A549 (cell line): Measurements from ENCODE around the gene FBP1. TPM values are rescaled to one million over a fixed set of nuclear protein-coding genes. Genes with fewer than 3 reads are reported as not detected.

Experiments
- ATAC-seq, 2 experiments: fragments of 200-7000 bp in 1 of 2; fragments of >200 bp in 1 of 2; cut with Nextera tagmentation in 1 of 2; cut with Tn5 transposase in 1 of 2; 3 replicates each; pipeline versions ENCODE4 v1.8.0 to v1.9.1; 2018 to 2020; ENCODE audit warnings: mild to moderate bottlenecking in 1 of 2, moderate library complexity in 1 of 2
- CTCF ChIA-PET: fragments of 300-600 bp; sonication (Branson Sonifier 250); formaldehyde crosslinking; extraction: SDS; loops from one replicate; lab custom pipeline; 2021; ENCODE audit warnings: antibody characterized with exemption, inconsistent platforms; lab: Yijun Ruan, JAX
- POLR2A ChIA-PET: fragments of 350-600 bp; formaldehyde crosslinking; extraction: SDS; loops from one replicate; lab custom pipeline; 2021; ENCODE audit warnings: antibody characterized with exemption, inconsistent platforms; lab: Yijun Ruan, JAX
- DNase-seq, 2 experiments: peaks; one replicate each; pipeline versions ENCODE4 v3.0.0 to v3.0.0-alpha.2; 2011 to 2016; ENCODE audit warnings: low read depth in 1 of 2, low spot score in 1 of 2
- FAIRE-seq: peaks from 2 replicates; lab custom pipeline; 2011; peaks lifted over from hg19 to GRCh38; lab: Jason Lieb, UNC
- H3K27ac ChIP-seq, 2 experiments: fragments of >200 bp; sonication (Bioruptor Twin); formaldehyde crosslinking; 3 replicates each; pipeline ENCODE4 v1.5.1; 2016 to 2017
- H3K4me1 ChIP-seq: fragments of >200 bp; sonication (Bioruptor Twin); formaldehyde crosslinking; 3 replicates; pipeline ENCODE4 v1.6.1; 2016
- H3K4me2 ChIP-seq: fragments of >200 bp; sonication (Bioruptor Twin); formaldehyde crosslinking; 3 replicates; pipeline ENCODE4 v1.6.1; 2016
- H3K4me3 ChIP-seq: fragments of >200 bp; sonication (Bioruptor Twin); formaldehyde crosslinking; 3 replicates; pipeline ENCODE4 v1.5.1; 2016
- H3K9me3 ChIP-seq: fragments of >200 bp; sonication (Bioruptor Twin); formaldehyde crosslinking; 3 replicates; pipeline ENCODE4 v1.6.1; 2016
- BHLHE40 ChIP-seq: IDR thresholded peaks from 2 replicates; pipeline ENCODE4 v1.6.1; 2012; ENCODE audit warnings: low read depth, low read length, inconsistent platforms
- CBX8 ChIP-seq: fragments of 200-600 bp; sonication (generic); IDR thresholded peaks from 2 replicates; pipeline ENCODE4 v1.6.1; 2016
- ESRRA ChIP-seq: fragments of 150-350 bp; IDR thresholded peaks from 2 replicates; pipeline ENCODE4 v1.6.1; 2014; ENCODE audit warnings: mild to moderate bottlenecking, low read length, borderline replicate concordance
- GATA3 ChIP-seq: IDR thresholded peaks from 2 replicates; pipeline ENCODE4 v1.6.1; 2012; ENCODE audit warnings: borderline replicate concordance
- HEYL ChIP-seq: fragments of 250-450 bp; sonication (Bioruptor Pico); IDR thresholded peaks from 2 replicates; pipeline ENCODE4 v1.8.0; 2021; ENCODE audit warnings: mild to moderate bottlenecking, moderate library complexity
- HOXB5 ChIP-seq: fragments of 250-450 bp; sonication (Bioruptor Pico); IDR thresholded peaks from 2 replicates; pipeline ENCODE4 v1.5.0; 2020; ENCODE audit warnings: mild to moderate bottlenecking, moderate library complexity
- MAFK ChIP-seq: fragments of 450-650 bp; IDR thresholded peaks from 2 replicates; pipeline ENCODE4 v1.6.1; 2014; ENCODE audit not compliant: partially characterized antibody
- POLR2A ChIP-seq: IDR thresholded peaks from 2 replicates; pipeline ENCODE4 v1.6.1; 2012; ENCODE audit warnings: mild to moderate bottlenecking, low read length
- RARB ChIP-seq: fragments of 250-450 bp; sonication (Bioruptor Pico); IDR thresholded peaks from 2 replicates; pipeline ENCODE4 v1.8.0; 2021; ENCODE audit warnings: mild to moderate bottlenecking, moderate library complexity
- RCOR1 ChIP-seq: fragments of 150-350 bp; IDR thresholded peaks from 2 replicates; pipeline ENCODE4 v1.6.1; 2014; ENCODE audit warnings: antibody characterized with exemption, low read length, low read depth
- RNF2 ChIP-seq: fragments of 200-600 bp; sonication (generic); IDR thresholded peaks from 2 replicates; pipeline ENCODE4 v1.6.1; 2016; ENCODE audit warnings: low read depth, mild to moderate bottlenecking, antibody characterized with exemption, moderate library complexity, borderline replicate concordance
- TFCP2L1 ChIP-seq: fragments of 250-450 bp; sonication (Bioruptor Pico); IDR thresholded peaks from 2 replicates; pipeline ENCODE4 v1.5.0; 2021; ENCODE audit warnings: mild to moderate bottlenecking
- ZSCAN20 ChIP-seq: fragments of 250-450 bp; sonication (Bioruptor Pico); IDR thresholded peaks from 2 replicates; pipeline ENCODE4 v1.8.0; 2022; ENCODE audit warnings: mild to moderate bottlenecking, moderate library complexity
- WGBS: methylation state at CpG from one replicate; pipeline ENCODE4 v1.1.6; 2017; ENCODE audit errors: missing lambda C conversion rate; 5-methylcytosine and 5-hydroxymethylcytosine counted together
- polyA minus RNA-seq: library from RNA; depleted of rRNA, polyadenylated mRNA; stranded (reverse); fragments of >200 nt; gene quantifications from 2 replicates; pipeline ENCODE4 v1.2.3, GENCODE V29; 2011; rRNA and poly(A)+ RNA removed
- polyA plus RNA-seq, 4 experiments: library from polyadenylated mRNA; depleted of rRNA in 3 of 4; stranded (reverse); fragments of >200 nt; fragmentation: RNase III in 1 of 4; extraction: RNeasy Plus Mini Kit Qiagen cat#74134 plus additional on column Dnase treatment in 1 of 4; gene quantifications; 2 replicates in 3 of 4; 3 replicates in 1 of 4; pipeline ENCODE4 v1.2.3, GENCODE V29; 2011 to 2017
- TF ChIP-seq, protein P1 (sequence below): IDR thresholded peaks from 2 replicates; pipeline ENCODE4 v1.6.1; 2012
- TF ChIP-seq, protein P2 (sequence below): fragments of 150-350 bp; IDR thresholded peaks from 2 replicates; pipeline ENCODE4 v1.6.1; 2014; ENCODE audit warnings: low read depth, mild to moderate bottlenecking, low read length
- TF ChIP-seq, protein P3 (sequence below): fragments of >200 bp; sonication (Bioruptor Twin); formaldehyde crosslinking; IDR thresholded peaks from 3 replicates; pipeline ENCODE4 v1.5.1; 2016
- TF ChIP-seq, protein P4 (sequence below): IDR thresholded peaks from 2 replicates; pipeline ENCODE4 v1.6.1; 2012; ENCODE audit warnings: low read depth, borderline replicate concordance
- TF ChIP-seq, protein P5 (sequence below): fragments of 250-450 bp; sonication (Bioruptor Pico); IDR thresholded peaks from 2 replicates; pipeline ENCODE4 v1.5.0; 2020; ENCODE audit warnings: low read depth, mild to moderate bottlenecking, moderate library complexity
- TF ChIP-seq, protein P6 (sequence below): fragments of 200-600 bp; sonication (generic); IDR thresholded peaks from 2 replicates; pipeline ENCODE4 v1.6.1; 2016; ENCODE audit warnings: antibody characterized with exemption, mild to moderate bottlenecking, moderate library complexity

FBP1 gene
- polyA plus RNA-seq (2011; rRNA removed), result not detected in 2 replicates
- polyA plus RNA-seq (2012; cell fraction: cytosol; rRNA removed), result 0.04 TPM in 1 of 2 replicates, not detected in the other
- polyA plus RNA-seq (2012; cell fraction: nucleus; rRNA removed), result not detected in 2 replicates
- polyA plus RNA-seq (2017; fragmentation: RNase III; extraction: RNeasy Plus Mini Kit Qiagen cat#74134 plus additional on column Dnase treatment), result 0.07 TPM in 1 of 3 replicates, not detected in the others
- not detected in 2 replicates for polyA minus RNA-seq

DNA sequence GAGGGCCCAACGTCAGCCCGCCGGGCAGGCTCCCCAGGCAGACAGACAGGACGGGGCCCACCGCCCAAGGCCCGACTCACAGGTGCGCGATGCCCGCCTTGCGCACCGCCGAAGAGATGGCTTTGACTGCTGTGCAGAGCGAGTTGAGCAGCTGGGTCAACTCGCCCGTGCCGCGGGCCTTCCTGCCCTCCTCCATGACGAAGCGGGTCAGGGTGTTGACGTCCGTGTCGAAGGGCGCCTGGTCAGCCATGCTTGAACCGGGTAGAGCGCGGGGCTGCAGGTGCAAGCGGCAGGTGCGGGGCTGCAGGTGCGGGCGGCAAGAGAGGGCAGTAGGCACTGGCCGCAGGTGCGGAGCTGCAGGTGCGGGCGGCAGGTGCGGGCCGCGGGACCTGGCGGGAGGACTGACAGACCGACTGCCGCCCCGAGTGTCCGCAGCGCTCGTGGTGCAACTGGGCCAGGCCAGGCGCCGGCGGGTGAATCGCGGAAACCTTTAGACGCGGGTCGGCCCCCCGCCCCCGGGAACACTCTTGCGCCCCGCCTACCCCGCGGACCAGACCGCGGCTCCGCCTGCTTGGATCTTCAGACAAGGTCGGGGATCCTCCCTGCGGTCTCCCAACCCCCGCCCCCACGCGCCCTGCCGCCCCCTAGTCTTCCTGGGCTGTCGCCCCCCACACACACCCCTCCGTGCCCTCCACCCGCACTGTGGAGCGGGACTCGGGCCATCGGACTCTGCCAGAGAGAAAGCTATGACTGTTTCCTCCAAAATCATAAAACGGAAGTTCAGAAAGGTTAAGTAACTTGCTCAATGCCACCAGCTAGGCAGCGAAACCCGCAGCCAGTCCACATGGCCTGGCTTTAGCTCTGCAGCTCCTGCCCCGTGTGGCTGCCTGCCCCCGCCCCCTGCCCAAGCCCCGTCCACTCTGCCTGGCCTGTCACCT lies at the start of gene FBP1:
Gene FBP1, minus strand, starts transcription at position 458 of the 938 bp plus-strand sequence. Its CDS starts 208 bp downstream, at position 250.
- Histone ChIP-seq H3K4me3 (peak within 1 kb of the TSS; percentile 26; the same call in 2 of the 3 replicates), H3K4me1 (no peaks in the 10 kb centered on the region), H3K4me2 (peak within 1 kb of the TSS; percentile 66), H3K27ac (no peak within 1 kb of the TSS), H3K9me3 (no peaks in the 10 kb centered on the region)
- FAIRE-seq (no peak), DNase-seq (no peak), ATAC-seq (peak in 1 of 2 experiments; percentile 35; a peak in 3 of 6 replicates)
- POLR2A ChIA-PET, result no interaction called here
- WGBS, result 74% methylated on average over 44 of the region's 79 CpGs
- TF ChIP-seq, protein P1, sequence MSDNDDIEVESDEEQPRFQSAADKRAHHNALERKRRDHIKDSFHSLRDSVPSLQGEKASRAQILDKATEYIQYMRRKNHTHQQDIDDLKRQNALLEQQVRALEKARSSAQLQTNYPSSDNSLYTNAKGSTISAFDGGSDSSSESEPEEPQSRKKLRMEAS, result no peak
- CTCF ChIA-PET, result interaction anchor here (0.8 to 1.6 kb wide), 4 partner anchors 26 to 489 kb away, joined by 3 read pairs; no protein-coding TSS in a partner anchor

DNA sequence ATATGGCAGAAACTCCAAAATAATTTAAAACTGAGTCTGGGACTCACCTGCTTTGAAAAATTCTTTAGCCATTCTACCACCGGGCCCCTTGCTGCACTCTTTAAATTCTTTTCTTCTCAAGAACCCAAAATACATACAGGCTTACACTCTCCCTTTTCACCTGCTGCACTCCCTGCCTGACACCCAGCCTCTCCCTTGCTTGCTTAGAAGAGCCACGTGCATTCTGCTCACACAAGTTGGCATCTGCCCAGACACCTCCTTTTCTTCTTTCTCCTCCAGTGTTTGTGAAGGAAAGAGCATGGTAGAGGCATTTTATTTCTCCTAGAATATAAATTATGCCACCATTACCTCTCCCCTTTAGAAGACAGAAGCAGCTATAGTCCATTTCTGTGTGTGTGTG lies 48.1 kb upstream of the FBP1 start:
- 49% methylated on average over 2 of the region's 2 CpGs for WGBS
- CTCF ChIA-PET, result interaction anchor here (0.9 to 2.5 kb wide), 3 partner anchors 109 to 444 kb away, joined by 3 to 11 read pairs (median 3); no protein-coding TSS in a partner anchor

More for the DNA sequence above, 48.1 kb upstream of the FBP1 start:
- Histone ChIP-seq H3K4me3 (no peak overlapping the region), H3K27ac (0 out of 6 replicates have a peak overlapping the region, but pooled peaks of 1 of the 2 experiments have one; percentile 15), H3K4me1 (peaks cover 6% of the 10 kb centered on the region), H3K4me2 (no peak overlapping the region), H3K9me3 (no peaks in the 10 kb centered on the region)
- no peak for DNase-seq
- no peak for FAIRE-seq
- TF ChIP-seq CBX8 (no peak), ZSCAN20 (CRISPR knock-in tag) (no peak), RNF2 (no peak), GATA3 (no peak), TFCP2L1 (CRISPR knock-in tag) (no peak), HOXB5 (CRISPR knock-in tag) (no peak), BHLHE40 (no peak), ESRRA (no peak), RARB (CRISPR knock-in tag) (no peak), MAFK (no peak), POLR2A (no peak), RCOR1 (no peak), HEYL (CRISPR knock-in tag) (no peak)
- TF ChIP-seq, protein P2, sequence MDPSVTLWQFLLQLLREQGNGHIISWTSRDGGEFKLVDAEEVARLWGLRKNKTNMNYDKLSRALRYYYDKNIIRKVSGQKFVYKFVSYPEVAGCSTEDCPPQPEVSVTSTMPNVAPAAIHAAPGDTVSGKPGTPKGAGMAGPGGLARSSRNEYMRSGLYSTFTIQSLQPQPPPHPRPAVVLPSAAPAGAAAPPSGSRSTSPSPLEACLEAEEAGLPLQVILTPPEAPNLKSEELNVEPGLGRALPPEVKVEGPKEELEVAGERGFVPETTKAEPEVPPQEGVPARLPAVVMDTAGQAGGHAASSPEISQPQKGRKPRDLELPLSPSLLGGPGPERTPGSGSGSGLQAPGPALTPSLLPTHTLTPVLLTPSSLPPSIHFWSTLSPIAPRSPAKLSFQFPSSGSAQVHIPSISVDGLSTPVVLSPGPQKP, result no peak
- TF ChIP-seq, protein P3, sequence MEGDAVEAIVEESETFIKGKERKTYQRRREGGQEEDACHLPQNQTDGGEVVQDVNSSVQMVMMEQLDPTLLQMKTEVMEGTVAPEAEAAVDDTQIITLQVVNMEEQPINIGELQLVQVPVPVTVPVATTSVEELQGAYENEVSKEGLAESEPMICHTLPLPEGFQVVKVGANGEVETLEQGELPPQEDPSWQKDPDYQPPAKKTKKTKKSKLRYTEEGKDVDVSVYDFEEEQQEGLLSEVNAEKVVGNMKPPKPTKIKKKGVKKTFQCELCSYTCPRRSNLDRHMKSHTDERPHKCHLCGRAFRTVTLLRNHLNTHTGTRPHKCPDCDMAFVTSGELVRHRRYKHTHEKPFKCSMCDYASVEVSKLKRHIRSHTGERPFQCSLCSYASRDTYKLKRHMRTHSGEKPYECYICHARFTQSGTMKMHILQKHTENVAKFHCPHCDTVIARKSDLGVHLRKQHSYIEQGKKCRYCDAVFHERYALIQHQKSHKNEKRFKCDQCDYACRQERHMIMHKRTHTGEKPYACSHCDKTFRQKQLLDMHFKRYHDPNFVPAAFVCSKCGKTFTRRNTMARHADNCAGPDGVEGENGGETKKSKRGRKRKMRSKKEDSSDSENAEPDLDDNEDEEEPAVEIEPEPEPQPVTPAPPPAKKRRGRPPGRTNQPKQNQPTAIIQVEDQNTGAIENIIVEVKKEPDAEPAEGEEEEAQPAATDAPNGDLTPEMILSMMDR, result no peak
- TF ChIP-seq, protein P4, sequence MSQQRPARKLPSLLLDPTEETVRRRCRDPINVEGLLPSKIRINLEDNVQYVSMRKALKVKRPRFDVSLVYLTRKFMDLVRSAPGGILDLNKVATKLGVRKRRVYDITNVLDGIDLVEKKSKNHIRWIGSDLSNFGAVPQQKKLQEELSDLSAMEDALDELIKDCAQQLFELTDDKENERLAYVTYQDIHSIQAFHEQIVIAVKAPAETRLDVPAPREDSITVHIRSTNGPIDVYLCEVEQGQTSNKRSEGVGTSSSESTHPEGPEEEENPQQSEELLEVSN, result no peak
- TF ChIP-seq, protein P5, sequence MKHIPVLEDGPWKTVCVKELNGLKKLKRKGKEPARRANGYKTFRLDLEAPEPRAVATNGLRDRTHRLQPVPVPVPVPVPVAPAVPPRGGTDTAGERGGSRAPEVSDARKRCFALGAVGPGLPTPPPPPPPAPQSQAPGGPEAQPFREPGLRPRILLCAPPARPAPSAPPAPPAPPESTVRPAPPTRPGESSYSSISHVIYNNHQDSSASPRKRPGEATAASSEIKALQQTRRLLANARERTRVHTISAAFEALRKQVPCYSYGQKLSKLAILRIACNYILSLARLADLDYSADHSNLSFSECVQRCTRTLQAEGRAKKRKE, result no peak
- TF ChIP-seq, protein P6, sequence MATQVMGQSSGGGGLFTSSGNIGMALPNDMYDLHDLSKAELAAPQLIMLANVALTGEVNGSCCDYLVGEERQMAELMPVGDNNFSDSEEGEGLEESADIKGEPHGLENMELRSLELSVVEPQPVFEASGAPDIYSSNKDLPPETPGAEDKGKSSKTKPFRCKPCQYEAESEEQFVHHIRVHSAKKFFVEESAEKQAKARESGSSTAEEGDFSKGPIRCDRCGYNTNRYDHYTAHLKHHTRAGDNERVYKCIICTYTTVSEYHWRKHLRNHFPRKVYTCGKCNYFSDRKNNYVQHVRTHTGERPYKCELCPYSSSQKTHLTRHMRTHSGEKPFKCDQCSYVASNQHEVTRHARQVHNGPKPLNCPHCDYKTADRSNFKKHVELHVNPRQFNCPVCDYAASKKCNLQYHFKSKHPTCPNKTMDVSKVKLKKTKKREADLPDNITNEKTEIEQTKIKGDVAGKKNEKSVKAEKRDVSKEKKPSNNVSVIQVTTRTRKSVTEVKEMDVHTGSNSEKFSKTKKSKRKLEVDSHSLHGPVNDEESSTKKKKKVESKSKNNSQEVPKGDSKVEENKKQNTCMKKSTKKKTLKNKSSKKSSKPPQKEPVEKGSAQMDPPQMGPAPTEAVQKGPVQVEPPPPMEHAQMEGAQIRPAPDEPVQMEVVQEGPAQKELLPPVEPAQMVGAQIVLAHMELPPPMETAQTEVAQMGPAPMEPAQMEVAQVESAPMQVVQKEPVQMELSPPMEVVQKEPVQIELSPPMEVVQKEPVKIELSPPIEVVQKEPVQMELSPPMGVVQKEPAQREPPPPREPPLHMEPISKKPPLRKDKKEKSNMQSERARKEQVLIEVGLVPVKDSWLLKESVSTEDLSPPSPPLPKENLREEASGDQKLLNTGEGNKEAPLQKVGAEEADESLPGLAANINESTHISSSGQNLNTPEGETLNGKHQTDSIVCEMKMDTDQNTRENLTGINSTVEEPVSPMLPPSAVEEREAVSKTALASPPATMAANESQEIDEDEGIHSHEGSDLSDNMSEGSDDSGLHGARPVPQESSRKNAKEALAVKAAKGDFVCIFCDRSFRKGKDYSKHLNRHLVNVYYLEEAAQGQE, result no peak
- POLR2A ChIA-PET, result no interaction called here
- no peak for ATAC-seq
